Mesenchymal stem cell (in vitro differentiated cells and primary cell): ENCODE data around the gene PPP1R13B.

Source experiments
- DNase-seq: peaks from one replicate; pipeline ENCODE4 v3.0.0-alpha.2; 2013
- H2AFZ ChIP-seq: one replicate; pipeline ENCODE4 v1.6.1; 2013; ENCODE audit warnings: low read depth, mild to moderate bottlenecking, control low read depth, inconsistent platforms, low read length, moderate library complexity
- H2AK5ac ChIP-seq: 2 replicates; pipeline ENCODE4 v1.6.1; 2013; ENCODE audit warnings: low read length, moderate library complexity, mild to moderate bottlenecking, inconsistent platforms; ENCODE audit not compliant: severe bottlenecking
- H2BK120ac ChIP-seq: one replicate; pipeline ENCODE4 v1.6.1; 2013; ENCODE audit warnings: low read depth, mild to moderate bottlenecking, inconsistent platforms, low read length, moderate library complexity
- H2BK12ac ChIP-seq, 2 experiments: one replicate each; pipeline ENCODE4 v1.6.1; 2013; ENCODE audit warnings: inconsistent platforms in 2 of 2, low read length in 2 of 2, mild to moderate bottlenecking in 2 of 2, moderate library complexity in 2 of 2, control low read depth in 1 of 2
- H2BK15ac ChIP-seq: one replicate; pipeline ENCODE4 v1.6.1; 2013; ENCODE audit warnings: mild to moderate bottlenecking, low read depth, inconsistent platforms; ENCODE audit not compliant: poor library complexity, severe bottlenecking
- H2BK5ac ChIP-seq: 2 replicates; pipeline ENCODE4 v1.6.1; 2013; ENCODE audit warnings: low read depth, mild to moderate bottlenecking, low read length, control low read depth, inconsistent platforms; ENCODE audit not compliant: poor library complexity, severe bottlenecking
- H3K14ac ChIP-seq, 2 experiments: one replicate each; pipeline ENCODE4 v1.6.1; 2013; ENCODE audit warnings: inconsistent platforms in 2 of 2, low read length in 2 of 2, control low read depth in 1 of 2, mild to moderate bottlenecking in 1 of 2, moderate library complexity in 1 of 2
- H3K18ac ChIP-seq, 2 experiments: one replicate each; pipeline ENCODE4 v1.6.1; 2013; ENCODE audit warnings: inconsistent platforms in 2 of 2, low read length in 2 of 2, control low read depth in 1 of 2, low read depth in 1 of 2, mild to moderate bottlenecking in 1 of 2
- H3K23ac ChIP-seq, 2 experiments: one replicate each; pipeline ENCODE4 v1.6.1; 2013; ENCODE audit warnings: inconsistent platforms in 2 of 2, low read length in 2 of 2, mild to moderate bottlenecking in 2 of 2, moderate library complexity in 2 of 2, control low read depth in 1 of 2
- H3K27ac ChIP-seq: 2 replicates; pipeline ENCODE4 v1.5.1; 2013; ENCODE audit warnings: mild to moderate bottlenecking, moderate library complexity, low read length, control low read depth, inconsistent platforms; ENCODE audit not compliant: poor library complexity, severe bottlenecking
- H3K27me3 ChIP-seq, 2 experiments: 2 replicates each; pipeline versions ENCODE4 v1.6.1 to v1.7.0; 2013; ENCODE audit warnings: low read length in 2 of 2, mild to moderate bottlenecking in 2 of 2, moderate library complexity in 2 of 2, control low read depth in 1 of 2, inconsistent platforms in 1 of 2; ENCODE audit not compliant: control insufficient read depth in 1 of 2, insufficient read depth in 1 of 2
- H3K36me3 ChIP-seq, 2 experiments: 2 replicates each; pipeline versions ENCODE4 v1.6.1 to v1.7.0; 2013; ENCODE audit warnings: low read length in 2 of 2, control low read depth in 1 of 2, inconsistent platforms in 1 of 2, low read depth in 1 of 2, mild to moderate bottlenecking in 1 of 2; ENCODE audit not compliant: insufficient read depth in 2 of 2, control insufficient read depth in 1 of 2
- H3K4ac ChIP-seq, 2 experiments: one replicate each; pipeline ENCODE4 v1.6.1; 2013; ENCODE audit warnings: inconsistent platforms in 2 of 2, low read length in 2 of 2, mild to moderate bottlenecking in 2 of 2, moderate library complexity in 2 of 2, control low read depth in 1 of 2, low read depth in 1 of 2
- H3K4me1 ChIP-seq: 2 replicates; pipeline ENCODE4 v1.6.1; 2013; ENCODE audit warnings: low read depth, low read length, control low read depth; ENCODE audit not compliant: control insufficient read depth, insufficient read depth
- H3K4me2 ChIP-seq: 2 replicates; pipeline ENCODE4 v1.6.1; 2013; ENCODE audit warnings: low read length, mild to moderate bottlenecking, inconsistent platforms; ENCODE audit not compliant: poor library complexity, severe bottlenecking
- H3K4me3 ChIP-seq, 2 experiments: 2 replicates each; pipeline versions ENCODE4 v1.5.1 to v1.7.0; 2013; ENCODE audit warnings: low read length in 2 of 2, mild to moderate bottlenecking in 2 of 2, control low read depth in 1 of 2, low read depth in 1 of 2; ENCODE audit not compliant: insufficient read depth in 1 of 2
- H3K79me1 ChIP-seq: replicated peaks from 2 replicates; pipeline ENCODE4 v1.6.1; 2013; ENCODE audit warnings: mild to moderate bottlenecking, control low read depth, low read length, inconsistent platforms; ENCODE audit not compliant: poor library complexity, severe bottlenecking
- H3K9ac ChIP-seq: 2 replicates; pipeline ENCODE4 v1.7.0; 2013; ENCODE audit warnings: mild to moderate bottlenecking, low read length, moderate library complexity
- H3K9me3 ChIP-seq: 2 replicates; pipeline ENCODE4 v1.7.0; 2013; ENCODE audit warnings: mild to moderate bottlenecking, low read length; ENCODE audit not compliant: control insufficient read depth
- H4K8ac ChIP-seq: one replicate; pipeline ENCODE4 v1.6.1; 2013; ENCODE audit warnings: inconsistent platforms, mild to moderate bottlenecking, low read length, moderate library complexity
- H4K91ac ChIP-seq: one replicate; pipeline ENCODE4 v1.6.1; 2013; ENCODE audit warnings: mild to moderate bottlenecking, low read length, inconsistent platforms
- WGBS: methylation state at CpG from one replicate; pipeline ENCODE4 v1.1.7; 2013; ENCODE audit warnings: mixed read lengths; 5-methylcytosine and 5-hydroxymethylcytosine counted together

Gene PPP1R13B

GRCh38 chr14:103770500-103770899 lies 76.9 kb downstream of the PPP1R13B start:
- Histone ChIP-seq H2BK120ac (no peak overlapping the region), H3K4ac (no peak overlapping the region), H3K14ac (no peak overlapping the region), H3K4me3 (no peak overlapping the region), H2AFZ (no peak overlapping the region), H3K9ac (no peak overlapping the region), H3K4me1 (no peaks in the 10 kb centered on the region), H3K9me3 (no peaks in the 10 kb centered on the region), H3K27ac (no peak overlapping the region), H3K18ac (no peak overlapping the region), H4K91ac (no peak overlapping the region), H2BK5ac (no peak overlapping the region), H3K36me3 (no peaks in the 10 kb centered on the region), H3K4me2 (no peak overlapping the region), H2AK5ac (no peak overlapping the region), H3K27me3 (no peaks in the 10 kb centered on the region), H3K23ac (no peak overlapping the region), H2BK15ac (no peak overlapping the region), H4K8ac (no peak overlapping the region), H2BK12ac (no peak overlapping the region), H3K79me1 (no peaks in the 10 kb centered on the region)
- WGBS, result 94% methylated on average over 2 of the region's 2 CpGs
- no peak for DNase-seq

- H4K91ac ChIP-seq, result no peak overlapping the region
- H2AFZ ChIP-seq, result no peak overlapping the region
- no peaks in the 10 kb centered on the region for H3K79me1 ChIP-seq
- no peak overlapping the region for H2BK12ac ChIP-seq
- no peak overlapping the region for H3K4me2 ChIP-seq
- DNase-seq, result peak; percentile 7
- no peak overlapping the region for H3K18ac ChIP-seq
- no peak overlapping the region for H2BK5ac ChIP-seq
- no peak overlapping the region for H3K9ac ChIP-seq
- no peak overlapping the region for H2AK5ac ChIP-seq
- H3K36me3 ChIP-seq, result no peaks in the 10 kb centered on the region
- H3K9me3 ChIP-seq, result no peaks in the 10 kb centered on the region
- no peak overlapping the region for H3K23ac ChIP-seq
- no peak overlapping the region for H2BK15ac ChIP-seq
- H2BK120ac ChIP-seq, result no peak overlapping the region
- no peak overlapping the region for H3K4ac ChIP-seq
- no peak overlapping the region for H3K14ac ChIP-seq
- no peak overlapping the region for H4K8ac ChIP-seq
- no peak overlapping the region for H3K4me3 ChIP-seq
- WGBS, result 73% methylated on average over 4 of the region's 4 CpGs
- H3K27ac ChIP-seq, result no peak overlapping the region
- H3K4me1 ChIP-seq, result peaks cover 2% of the 10 kb centered on the region
- H3K27me3 ChIP-seq, result no peaks in the 10 kb centered on the region
These were observed 80.0 kb downstream of the PPP1R13B start for GRCh38 chr14:103767336-103767894.

- Histone ChIP-seq H2AFZ (no peak overlapping the region), H2BK5ac (no peak overlapping the region), H3K18ac (no peak overlapping the region), H4K8ac (no peak overlapping the region), H2AK5ac (no peak overlapping the region), H3K23ac (no peak overlapping the region), H2BK120ac (no peak overlapping the region), H3K4me1 (peaks cover 4% of the 10 kb centered on the region), H3K9ac (no peak overlapping the region), H4K91ac (no peak overlapping the region), H2BK12ac (no peak overlapping the region), H2BK15ac (no peak overlapping the region), H3K4ac (no peak overlapping the region), H3K4me2 (no peak overlapping the region), H3K27me3 (no peaks in the 10 kb centered on the region), H3K14ac (no peak overlapping the region), H3K79me1 (no peaks in the 10 kb centered on the region), H3K9me3 (no peaks in the 10 kb centered on the region), H3K27ac (no peak overlapping the region), H3K36me3 (no peaks in the 10 kb centered on the region), H3K4me3 (no peak overlapping the region)
- DNase-seq, result no peak
- WGBS, result 97% methylated on average over 3 of the region's 3 CpGs
These were observed 81.8 kb downstream of the PPP1R13B start for GRCh38 chr14:103765526-103765925.

GRCh38 chr14:103763730-103764488 lies 83.5 kb downstream of the PPP1R13B start:
- no peak overlapping the region for H3K14ac ChIP-seq
- no peak for DNase-seq
- no peak overlapping the region for H4K91ac ChIP-seq
- no peak overlapping the region for H2AFZ ChIP-seq
- no peak overlapping the region for H2BK5ac ChIP-seq
- no peak overlapping the region for H3K23ac ChIP-seq
- no peak overlapping the region for H3K4me3 ChIP-seq
- H3K18ac ChIP-seq, result no peak overlapping the region
- H3K4me1 ChIP-seq, result peaks cover 4% of the 10 kb centered on the region
- H3K9me3 ChIP-seq, result no peaks in the 10 kb centered on the region
- no peak overlapping the region for H3K4me2 ChIP-seq
- no peak overlapping the region for H2BK120ac ChIP-seq
- H3K4ac ChIP-seq, result no peak overlapping the region
- no peak overlapping the region for H3K27ac ChIP-seq
- H2AK5ac ChIP-seq, result no peak overlapping the region
- no peaks in the 10 kb centered on the region for H3K36me3 ChIP-seq
- no peak overlapping the region for H2BK12ac ChIP-seq
- no peak overlapping the region for H4K8ac ChIP-seq
- no peaks in the 10 kb centered on the region for H3K79me1 ChIP-seq
- H3K9ac ChIP-seq, result no peak overlapping the region
- H2BK15ac ChIP-seq, result no peak overlapping the region
- no peaks in the 10 kb centered on the region for H3K27me3 ChIP-seq
- WGBS, result 91% methylated on average over 2 of the region's 5 CpGs
